ENCODE data around the gene TTC22. TPM values are rescaled to one million over a fixed set of nuclear protein-coding genes. Genes with fewer than 3 reads are reported as not detected.

The TTC22 gene
- polyA plus RNA-seq, 3 donors: 0.04 TPM; not detected in 2

GRCh38 chr1:54798206-54798605 is 2.9 kb downstream of the TTC22 start:
- Histone ChIP-seq H3K27me3 (ENCODE audit: control insufficient read depth in 2 of 2, insufficient read depth in 2 of 2, low read length in 2 of 2) (peaks cover 9 to 26% of the 10 kb centered on the region in 2 donors), H3K4me3 (replicated peaks in 1 of 3; ENCODE audit: low read depth in 2 of 3, low read length in 3 of 3) (no peak overlapping the region), H3K36me3 (replicated peaks in 1 of 2; ENCODE audit: control insufficient read depth in 1 of 2, insufficient read depth in 2 of 2, low read length in 2 of 2) (no peaks in the 10 kb centered on the region), H3K4me1 (ENCODE audit: control insufficient read depth in 1 of 2, insufficient read depth in 2 of 2, low read length in 2 of 2) (peaks cover 13 to 27% of the 10 kb centered on the region in 2 donors), H3K9me3 (replicated peaks in 1 of 2; ENCODE audit: control insufficient read depth in 1 of 2, insufficient read depth in 1 of 2, low read length in 2 of 2) (no peaks in the 10 kb centered on the region), H3K4me2 (replicated peaks; ENCODE audit: extremely low read depth, low read length, poor library complexity, severe bottlenecking) (no peak overlapping the region), H2AFZ (ENCODE audit: insufficient read depth, low read depth, low read length, poor library complexity, severe bottlenecking) (no peak overlapping the region), H3K79me2 (ENCODE audit: insufficient read depth, low read length) (no peaks in the 10 kb centered on the region), H3K9ac (ENCODE audit: insufficient read depth, low read length, poor library complexity, severe bottlenecking) (peak overlapping the region; percentile 27), H3K27ac (ENCODE audit: low read depth in 1 of 2, low read length in 2 of 2) (no peak overlapping the region), H4K20me1 (ENCODE audit: insufficient read depth, low read length) (no peaks in the 10 kb centered on the region)
- intact Hi-C loops (cut with micrococcal nuclease): no loop called here
- DNase-seq: no peak
- no peak for TF ChIP-seq CTCF (IDR thresholded peaks at IDR 0.05)
- 89% methylated on average over 2 of the region's 3 CpGs for WGBS (ENCODE audit: insufficient coverage)
- H3K4me1 Mint-ChIP-seq: peaks cover 16% of the 10 kb centered on the region
- no peak overlapping the region for H3K27ac Mint-ChIP-seq
- peaks cover 0 to 5% (median 0%) of the 10 kb centered on the region in 7 donors for H3K9me3 Mint-ChIP-seq
- peaks cover 0 to 2% of the 10 kb centered on the region in 2 donors for H3K36me3 Mint-ChIP-seq
- no peak overlapping the region for H3K4me3 Mint-ChIP-seq
- H3K27me3 Mint-ChIP-seq (ENCODE audit: low read depth in 3 of 3): peaks cover 22 to 38% (median 27%) of the 10 kb centered on the region in 3 donors

DNA sequence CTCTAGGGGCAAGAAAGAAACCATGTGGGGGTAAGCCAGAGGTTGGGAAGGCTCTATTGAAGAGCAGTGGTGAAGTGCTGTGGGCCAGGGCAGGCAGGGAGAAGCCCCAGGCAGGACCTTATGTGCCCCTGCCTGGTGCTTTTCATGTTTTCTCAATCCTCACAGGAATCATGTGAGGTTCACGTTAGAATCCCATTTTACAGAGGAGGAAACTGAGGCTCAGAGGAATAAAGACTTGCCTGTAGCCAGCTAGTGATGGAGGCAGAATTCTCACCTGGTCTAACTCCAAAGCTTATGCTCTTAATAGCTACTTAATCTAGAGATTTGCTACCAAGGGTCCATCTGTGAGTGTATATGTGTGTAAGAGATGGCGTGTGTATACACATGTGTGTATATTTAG is 4.2 kb downstream of the TTC22 start:
- Histone ChIP-seq H3K27ac (ENCODE audit: low read depth in 1 of 2, low read length in 2 of 2) (no peak overlapping the region), H2AFZ (ENCODE audit: insufficient read depth, low read depth, low read length, poor library complexity, severe bottlenecking) (no peak overlapping the region), H3K27me3 (ENCODE audit: control insufficient read depth in 2 of 2, insufficient read depth in 2 of 2, low read length in 2 of 2) (peaks cover 8 to 25% of the 10 kb centered on the region in 2 donors), H3K4me3 (replicated peaks in 1 of 3; ENCODE audit: low read depth in 2 of 3, low read length in 3 of 3) (no peak overlapping the region), H3K4me1 (ENCODE audit: control insufficient read depth in 1 of 2, insufficient read depth in 2 of 2, low read length in 2 of 2) (peaks cover 13 to 25% of the 10 kb centered on the region in 2 donors), H3K4me2 (replicated peaks; ENCODE audit: extremely low read depth, low read length, poor library complexity, severe bottlenecking) (no peak overlapping the region), H3K36me3 (replicated peaks in 1 of 2; ENCODE audit: control insufficient read depth in 1 of 2, insufficient read depth in 2 of 2, low read length in 2 of 2) (no peaks in the 10 kb centered on the region), H3K79me2 (ENCODE audit: insufficient read depth, low read length) (no peaks in the 10 kb centered on the region), H3K9ac (ENCODE audit: insufficient read depth, low read length, poor library complexity, severe bottlenecking) (no peak overlapping the region), H4K20me1 (ENCODE audit: insufficient read depth, low read length) (no peaks in the 10 kb centered on the region), H3K9me3 (replicated peaks in 1 of 2; ENCODE audit: control insufficient read depth in 1 of 2, insufficient read depth in 1 of 2, low read length in 2 of 2) (peaks cover 0 to 3% of the 10 kb centered on the region in 2 donors)
- no CpG with 5 or more reads among the region's 2 CpGs for WGBS (ENCODE audit: insufficient coverage)
- intact Hi-C loops (cut with micrococcal nuclease): no loop called here
- Mint-ChIP-seq H3K4me3 (no peak overlapping the region), H3K27ac (no peak overlapping the region), H3K36me3 (peaks cover 0 to 2% of the 10 kb centered on the region in 2 donors), H3K9me3 (peaks cover 0 to 12% (median 6%) of the 10 kb centered on the region in 7 donors), H3K4me1 (peaks cover 14% of the 10 kb centered on the region), H3K27me3 (ENCODE audit: low read depth in 3 of 3) (peaks cover 18 to 31% (median 23%) of the 10 kb centered on the region in 3 donors)
- TF ChIP-seq CTCF (IDR thresholded peaks at IDR 0.05): no peak
- no peak for DNase-seq
